Peyer's patch (tissue), 4 donors: ENCODE data around the gene KLHL29. TPM values are rescaled to one million over a fixed set of nuclear protein-coding genes. Genes with fewer than 3 reads are reported as not detected.

Experiments
- DNase-seq, 3 donors: peaks; one replicate each; pipeline ENCODE4 v3.0.0-alpha.2; 2017 to 2019
- H3K27ac ChIP-seq, 4 donors: fragments of 200-600 bp; sonication (generic); one replicate each; pipeline ENCODE4 v1.5.1; 2016 to 2019
- H3K27me3 ChIP-seq, 2 donors: fragments of 200-600 bp; sonication (generic); one replicate each; pipeline ENCODE4 v1.5.1; 2019
- H3K36me3 ChIP-seq, 3 donors: fragments of 200-600 bp; sonication (generic); one replicate each; pipeline ENCODE4 v1.5.1; 2016 to 2019
- H3K4me1 ChIP-seq, 4 donors: fragments of 200-600 bp; sonication (generic); one replicate each; pipeline ENCODE4 v1.5.1; 2016 to 2019
- H3K4me3 ChIP-seq, 4 donors: fragments of 200-600 bp; sonication (generic); 1 replicate in 3 of 4; 2 replicates in 1 of 4; pipeline ENCODE4 v1.5.1; 2016 to 2019; ENCODE audit warnings: mild to moderate bottlenecking in 1 of 4
- H3K9me3 ChIP-seq, 4 donors: fragments of 200-600 bp; sonication (generic); one replicate each; pipeline ENCODE4 v1.5.1; 2016 to 2019; ENCODE audit warnings: mild to moderate bottlenecking in 1 of 4
- POLR2A ChIP-seq, 2 donors: fragments of 450-650 bp; IDR thresholded peaks; one replicate each; pipeline ENCODE4 v1.5.1; 2017; ENCODE audit warnings: antibody characterized with exemption in 2 of 2, mild to moderate bottlenecking in 2 of 2, moderate library complexity in 2 of 2
- total RNA-seq, 4 donors: library from RNA; depleted of rRNA; stranded (reverse); fragments of >200 nt; gene quantifications; one replicate each; pipeline ENCODE4 v1.1.0, GENCODE V29; 2016
- TF ChIP-seq, protein P1 (sequence below), 6 experiments: fragments of 450-650 bp in 4 of 6; fragments of 200-600 bp in 2 of 6; sonication (generic) in 1 of 6; IDR thresholded peaks; one replicate each; pipeline ENCODE4 v1.5.1; 2017 to 2019; ENCODE audit warnings: antibody characterized with exemption in 6 of 6, mild to moderate bottlenecking in 3 of 6, moderate library complexity in 1 of 6

The KLHL29 gene
- total RNA-seq, 4 donors from 2014 or later = 1.1 to 18.2 (median 5.0) TPM

DNA sequence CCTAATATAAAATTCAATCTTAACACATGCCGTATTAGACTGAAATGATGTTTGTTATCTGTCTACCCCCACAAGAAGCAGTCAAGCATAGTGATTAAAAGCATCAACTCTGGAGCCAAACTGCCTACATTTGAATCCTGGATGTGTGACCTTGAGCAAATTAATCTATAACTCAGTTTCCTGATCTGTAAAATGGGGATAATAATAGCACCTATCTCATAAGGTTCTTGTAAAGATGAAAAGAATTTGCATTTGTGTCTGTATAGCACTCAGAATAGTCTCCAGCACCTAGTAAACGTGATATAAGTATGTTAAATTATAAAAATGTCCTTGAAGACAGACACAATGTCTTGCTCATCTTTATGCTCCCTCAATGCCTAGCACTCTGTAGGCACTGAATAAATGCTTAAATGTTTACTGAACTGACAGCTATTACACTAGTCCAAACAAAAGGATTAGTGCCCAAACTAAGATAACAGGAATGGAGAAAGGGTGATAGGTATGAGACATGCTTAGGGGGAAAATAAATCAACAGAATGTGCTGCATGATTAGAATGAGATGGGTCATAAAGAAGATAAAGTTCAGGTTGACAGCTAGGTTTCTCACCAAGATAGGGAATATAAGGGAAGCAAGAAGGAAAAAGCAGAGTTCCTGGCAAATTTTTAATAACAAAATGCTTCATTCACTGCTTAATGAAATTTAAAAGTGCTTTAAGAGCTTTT lies 361.3 kb downstream of the KLHL29 start:
- no peaks in the 10 kb centered on the region for H3K27me3 ChIP-seq
- H3K36me3 ChIP-seq = no peaks in the 10 kb centered on the region
- H3K27ac ChIP-seq = no peak overlapping the region
- H3K4me1 ChIP-seq = no peaks in the 10 kb centered on the region
- no peak for DNase-seq
- TF ChIP-seq, protein P1, sequence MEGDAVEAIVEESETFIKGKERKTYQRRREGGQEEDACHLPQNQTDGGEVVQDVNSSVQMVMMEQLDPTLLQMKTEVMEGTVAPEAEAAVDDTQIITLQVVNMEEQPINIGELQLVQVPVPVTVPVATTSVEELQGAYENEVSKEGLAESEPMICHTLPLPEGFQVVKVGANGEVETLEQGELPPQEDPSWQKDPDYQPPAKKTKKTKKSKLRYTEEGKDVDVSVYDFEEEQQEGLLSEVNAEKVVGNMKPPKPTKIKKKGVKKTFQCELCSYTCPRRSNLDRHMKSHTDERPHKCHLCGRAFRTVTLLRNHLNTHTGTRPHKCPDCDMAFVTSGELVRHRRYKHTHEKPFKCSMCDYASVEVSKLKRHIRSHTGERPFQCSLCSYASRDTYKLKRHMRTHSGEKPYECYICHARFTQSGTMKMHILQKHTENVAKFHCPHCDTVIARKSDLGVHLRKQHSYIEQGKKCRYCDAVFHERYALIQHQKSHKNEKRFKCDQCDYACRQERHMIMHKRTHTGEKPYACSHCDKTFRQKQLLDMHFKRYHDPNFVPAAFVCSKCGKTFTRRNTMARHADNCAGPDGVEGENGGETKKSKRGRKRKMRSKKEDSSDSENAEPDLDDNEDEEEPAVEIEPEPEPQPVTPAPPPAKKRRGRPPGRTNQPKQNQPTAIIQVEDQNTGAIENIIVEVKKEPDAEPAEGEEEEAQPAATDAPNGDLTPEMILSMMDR (IDR thresholded peaks at IDR 0.05) = no peak
- no peak for TF ChIP-seq POLR2A (IDR thresholded peaks at IDR 0.05)
- no peak overlapping the region for H3K4me3 ChIP-seq
- H3K9me3 ChIP-seq = no peaks in the 10 kb centered on the region

DNA sequence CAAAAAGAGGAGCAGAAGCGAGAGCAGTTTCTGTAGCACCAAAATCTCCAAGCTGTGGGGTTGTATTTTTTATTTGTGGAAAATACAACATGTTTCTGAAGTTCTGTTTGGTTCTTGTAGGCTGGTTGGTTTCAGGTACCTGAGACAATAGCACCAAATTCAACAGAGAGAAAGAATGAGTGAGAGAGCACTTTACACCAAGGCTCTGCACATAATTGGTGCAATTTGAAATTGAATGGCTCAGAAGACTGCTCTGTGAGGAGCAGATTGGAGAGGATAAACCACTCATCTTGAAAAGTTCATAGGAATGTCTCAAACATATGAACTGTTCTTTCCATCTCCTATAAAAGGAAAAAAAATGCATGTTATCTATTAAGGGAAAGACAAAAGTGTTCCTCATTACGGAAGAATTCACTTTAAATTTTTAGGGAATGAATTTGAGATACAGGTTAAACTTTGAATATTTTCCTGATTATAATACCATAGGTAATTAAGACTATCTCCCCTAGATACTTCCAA lies 366.8 kb downstream of the KLHL29 start:
- Histone ChIP-seq H3K27me3 (no peaks in the 10 kb centered on the region), H3K4me3 (no peak overlapping the region), H3K9me3 (no peaks in the 10 kb centered on the region), H3K27ac (no peak overlapping the region), H3K36me3 (peaks cover 0 to 21% (median 0%) of the 10 kb centered on the region in 3 donors), H3K4me1 (no peaks in the 10 kb centered on the region)
- TF ChIP-seq, protein P1 (IDR thresholded peaks at IDR 0.05) = no peak
- no peak for TF ChIP-seq POLR2A (IDR thresholded peaks at IDR 0.05)
- no peak for DNase-seq

- no peaks in the 10 kb centered on the region for H3K4me1 ChIP-seq
- H3K27ac ChIP-seq = no peak overlapping the region
- no peak for TF ChIP-seq POLR2A (IDR thresholded peaks at IDR 0.05)
- TF ChIP-seq, protein P1 (IDR thresholded peaks at IDR 0.05) = no peak
- H3K27me3 ChIP-seq = no peaks in the 10 kb centered on the region
- peaks cover 0 to 26% (median 0%) of the 10 kb centered on the region in 3 donors for H3K36me3 ChIP-seq
- H3K4me3 ChIP-seq = no peak overlapping the region
- no peak for DNase-seq
- no peaks in the 10 kb centered on the region for H3K9me3 ChIP-seq
Observed at GRCh38 chr2:23753291-23754010, 368.5 kb downstream of the KLHL29 start.

DNA sequence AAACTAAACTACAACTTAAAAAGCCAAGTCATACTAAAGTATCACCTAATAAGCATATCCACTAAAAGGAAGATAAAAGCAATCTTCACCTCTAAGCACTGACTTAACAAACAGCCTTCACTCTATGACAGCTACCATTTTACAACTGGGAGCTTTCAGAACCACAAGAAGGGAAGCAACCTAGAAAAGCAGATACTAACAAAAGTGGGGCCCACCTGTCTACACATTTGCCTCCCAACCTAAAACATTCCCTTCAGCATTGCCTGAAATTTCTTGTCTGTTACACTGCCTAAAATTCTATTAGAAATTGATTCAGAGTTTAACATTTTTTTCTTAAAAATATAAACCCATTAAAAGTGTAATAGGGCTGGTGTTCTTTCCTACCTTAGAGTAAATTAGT lies 370.0 kb downstream of the KLHL29 start:
- H3K36me3 ChIP-seq = peaks cover 0 to 34% (median 0%) of the 10 kb centered on the region in 3 donors
- H3K9me3 ChIP-seq = no peaks in the 10 kb centered on the region
- DNase-seq = no peak
- H3K4me3 ChIP-seq = no peak overlapping the region
- no peaks in the 10 kb centered on the region for H3K4me1 ChIP-seq
- H3K27ac ChIP-seq = no peak overlapping the region
- TF ChIP-seq, protein P1 (IDR thresholded peaks at IDR 0.05) = no peak
- TF ChIP-seq POLR2A (IDR thresholded peaks at IDR 0.05) = no peak
- H3K27me3 ChIP-seq = no peaks in the 10 kb centered on the region

- peaks cover 0 to 36% (median 0%) of the 10 kb centered on the region in 3 donors for H3K36me3 ChIP-seq
- no peak for DNase-seq
- TF ChIP-seq, protein P1 (IDR thresholded peaks at IDR 0.05) = no peak
- TF ChIP-seq POLR2A (IDR thresholded peaks at IDR 0.05) = no peak
Observed at GRCh38 chr2:23756593-23757292, 371.8 kb downstream of the KLHL29 start.

More at GRCh38 chr2:23756593-23757292, 371.8 kb downstream of the KLHL29 start:
- H3K4me3 ChIP-seq = no peak overlapping the region
- H3K27me3 ChIP-seq = no peaks in the 10 kb centered on the region
- no peak overlapping the region for H3K27ac ChIP-seq
- H3K4me1 ChIP-seq = no peaks in the 10 kb centered on the region
- H3K9me3 ChIP-seq = no peaks in the 10 kb centered on the region
